Left ventricle myocardium inferior (tissue), 1 donor: ENCODE measurements around the gene CRYGC. TPM values are rescaled to one million over a fixed set of nuclear protein-coding genes. Genes with fewer than 3 reads are reported as not detected.

Experiments used
- DNase-seq: peaks from one replicate; pipeline ENCODE4 v3.0.0-alpha.2; 2020
- H3K27ac ChIP-seq: fragments of 200-600 bp; replicated peaks from 2 replicates; pipeline ENCODE4 v1.8.0; 2021
- H3K27me3 ChIP-seq: fragments of 200-600 bp; 2 replicates; pipeline ENCODE4 v1.8.0; 2021; ENCODE audit warnings: low read depth
- H3K36me3 ChIP-seq: fragments of 200-600 bp; 2 replicates; pipeline ENCODE4 v1.8.0; 2021
- H3K4me1 ChIP-seq: fragments of 200-600 bp; 2 replicates; pipeline ENCODE4 v1.8.0; 2021
- H3K4me3 ChIP-seq: fragments of 200-600 bp; 2 replicates; pipeline ENCODE4 v1.8.0; 2021; ENCODE audit warnings: mild to moderate bottlenecking, moderate library complexity
- H3K9me3 ChIP-seq: fragments of 200-600 bp; replicated peaks from 2 replicates; pipeline ENCODE4 v1.8.0; 2021
- CTCF ChIP-seq: fragments of 200-600 bp; IDR thresholded peaks from 2 replicates; pipeline ENCODE4 v1.8.0; 2021; ENCODE audit warnings: antibody characterized with exemption, mild to moderate bottlenecking, borderline replicate concordance
- intact Hi-C: fragments of 100-400 bp; cut with micrococcal nuclease; formaldehyde crosslinking; loops from one replicate; pipeline ENCODE4 v1.11.0; 2022
- total RNA-seq: library from RNA; stranded (reverse); fragmentation: NEBNext Ultra II Directional; extraction: Animal tissue kit (Norgen Biotek cat#: 25700); gene quantifications from one replicate; pipeline ENCODE4 v1.2.1, GENCODE V29; 2021
- donor health status: DM: no; HTN: yes; CAD: no; lungs with severe emphysema.

The CRYGC gene
- total RNA-seq, 1 donor from 2014 or later = not detected

- Histone ChIP-seq H3K27ac (no peak overlapping the region), H3K4me1 (no peaks in the 10 kb centered on the region), H3K27me3 (no peaks in the 10 kb centered on the region), H3K36me3 (no peaks in the 10 kb centered on the region), H3K9me3 (peaks cover 19% of the 10 kb centered on the region), H3K4me3 (no peak overlapping the region)
- DNase-seq = no peak
- intact Hi-C loops = no loop called here
- no peak for TF ChIP-seq CTCF
Measured at GRCh38 chr2:208150956-208151355, 21.3 kb upstream of the CRYGC start.

GRCh38 chr2:208150094-208150493 is 20.5 kb upstream of the CRYGC start:
- intact Hi-C loops = no loop called here
- H3K36me3 ChIP-seq = no peaks in the 10 kb centered on the region
- TF ChIP-seq CTCF = no peak

GRCh38 chr2:208148803-208149202 is 19.2 kb upstream of the CRYGC start:
- no peak for DNase-seq
- no peaks in the 10 kb centered on the region for H3K36me3 ChIP-seq
- intact Hi-C loops = no loop called here
- no peak for TF ChIP-seq CTCF
- no peaks in the 10 kb centered on the region for H3K27me3 ChIP-seq
- no peak overlapping the region for H3K4me3 ChIP-seq
- H3K27ac ChIP-seq = no peak overlapping the region
- H3K4me1 ChIP-seq = no peaks in the 10 kb centered on the region
- H3K9me3 ChIP-seq = peaks cover 19% of the 10 kb centered on the region

More at GRCh38 chr2:208150094-208150493, 20.5 kb upstream of the CRYGC start:
- Histone ChIP-seq H3K4me1 (no peaks in the 10 kb centered on the region), H3K27ac (no peak overlapping the region), H3K9me3 (peaks cover 19% of the 10 kb centered on the region), H3K27me3 (no peaks in the 10 kb centered on the region), H3K4me3 (no peak overlapping the region)
- DNase-seq = no peak

- TF ChIP-seq CTCF = no peak
- intact Hi-C loops = no loop called here
- Histone ChIP-seq H3K27ac (no peak overlapping the region), H3K27me3 (no peaks in the 10 kb centered on the region), H3K4me1 (no peaks in the 10 kb centered on the region), H3K4me3 (no peak overlapping the region), H3K36me3 (no peaks in the 10 kb centered on the region), H3K9me3 (peaks cover 13% of the 10 kb centered on the region)
- no peak for DNase-seq
Measured at GRCh38 chr2:208147759-208148158, 18.1 kb upstream of the CRYGC start.

- no peak for DNase-seq
- no peaks in the 10 kb centered on the region for H3K27me3 ChIP-seq
- TF ChIP-seq CTCF = no peak
- H3K4me1 ChIP-seq = no peaks in the 10 kb centered on the region
- intact Hi-C loops = no loop called here
- H3K36me3 ChIP-seq = no peaks in the 10 kb centered on the region
- H3K27ac ChIP-seq = no peak overlapping the region
- peaks cover 12% of the 10 kb centered on the region for H3K9me3 ChIP-seq
- H3K4me3 ChIP-seq = no peak overlapping the region
Measured at GRCh38 chr2:208147008-208147407, 17.4 kb upstream of the CRYGC start.

GRCh38 chr2:208146006-208146405 is 16.4 kb upstream of the CRYGC start, which contains the start of gene CRYGB:
Gene CRYGB, minus strand, starts transcription at chr2:208146158. Its CDS starts 38 bp downstream, at chr2:208146120.
- Histone ChIP-seq H3K4me1 (no peaks in the 10 kb centered on the region), H3K4me3 (no peak within 1 kb of the TSS), H3K27ac (no peak within 1 kb of the TSS), H3K36me3 (no peaks in the 10 kb centered on the region), H3K9me3 (peaks cover 2% of the 10 kb centered on the region), H3K27me3 (no peaks in the 10 kb centered on the region)
- no peak for DNase-seq
- TF ChIP-seq CTCF = no peak
- intact Hi-C loops = no loop called here
